Activated T-helper 9 cell treated with anti-CD3 and anti-CD28 coated beads, Interleukin-2, amount 50 U/mL, for 16 hours (primary cell): ENCODE measurements around the gene MED19.
"Not testable (repeated sequence)": the region's sequence is repeated elsewhere in the genome, so short reads cannot be mapped to it uniquely, and the experiment has no call there.

Experiments used
- DNase-seq: peaks from one replicate; pipeline ENCODE4 v3.0.0-alpha.2; 2020; ENCODE audit warnings: low read depth

Gene MED19, protein sequence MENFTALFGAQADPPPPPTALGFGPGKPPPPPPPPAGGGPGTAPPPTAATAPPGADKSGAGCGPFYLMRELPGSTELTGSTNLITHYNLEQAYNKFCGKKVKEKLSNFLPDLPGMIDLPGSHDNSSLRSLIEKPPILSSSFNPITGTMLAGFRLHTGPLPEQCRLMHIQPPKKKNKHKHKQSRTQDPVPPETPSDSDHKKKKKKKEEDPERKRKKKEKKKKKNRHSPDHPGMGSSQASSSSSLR

DNA sequence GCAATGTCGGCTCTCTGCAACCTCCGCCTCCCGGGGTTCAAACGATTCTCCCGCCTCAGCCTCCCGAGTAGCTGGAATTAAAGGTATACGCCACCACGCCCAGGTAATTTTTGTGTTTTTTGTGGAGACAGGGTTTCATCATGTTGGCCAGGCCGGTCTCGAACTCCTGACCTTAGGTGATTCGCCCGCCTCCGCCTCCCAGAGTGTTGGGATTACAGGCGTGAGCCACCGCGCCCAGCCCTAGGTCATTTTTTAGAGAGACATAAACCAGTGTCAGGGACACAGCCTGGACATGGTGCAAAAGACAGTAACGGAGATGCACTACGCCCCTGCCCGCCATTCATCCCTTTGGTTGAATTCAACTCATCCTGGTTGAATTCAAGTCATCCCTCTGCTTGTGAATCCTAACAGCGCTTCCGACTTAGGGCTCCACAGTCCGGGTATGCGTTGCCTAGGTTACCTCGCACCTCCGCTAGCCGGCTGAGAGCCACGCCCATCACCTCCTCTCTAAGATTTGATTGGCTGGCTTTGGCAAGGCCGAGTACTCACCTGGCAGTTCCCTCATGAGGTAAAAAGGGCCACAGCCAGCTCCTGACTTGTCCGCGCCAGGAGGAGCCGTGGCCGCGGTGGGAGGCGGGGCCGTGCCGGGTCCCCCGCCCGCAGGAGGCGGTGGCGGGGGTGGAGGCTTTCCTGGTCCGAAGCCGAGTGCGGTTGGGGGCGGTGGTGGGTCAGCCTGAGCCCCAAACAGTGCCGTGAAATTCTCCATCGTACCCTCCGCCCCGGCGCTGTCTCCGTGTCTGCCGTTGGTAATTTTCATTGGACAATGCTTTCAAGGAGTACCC, at the start of gene MED19:
Gene MED19 (minus strand): TSS at position 802 of the 842 bp plus-strand sequence. CDS start 36 bp downstream, at position 766.
- peak; percentile 70 for DNase-seq

DNA sequence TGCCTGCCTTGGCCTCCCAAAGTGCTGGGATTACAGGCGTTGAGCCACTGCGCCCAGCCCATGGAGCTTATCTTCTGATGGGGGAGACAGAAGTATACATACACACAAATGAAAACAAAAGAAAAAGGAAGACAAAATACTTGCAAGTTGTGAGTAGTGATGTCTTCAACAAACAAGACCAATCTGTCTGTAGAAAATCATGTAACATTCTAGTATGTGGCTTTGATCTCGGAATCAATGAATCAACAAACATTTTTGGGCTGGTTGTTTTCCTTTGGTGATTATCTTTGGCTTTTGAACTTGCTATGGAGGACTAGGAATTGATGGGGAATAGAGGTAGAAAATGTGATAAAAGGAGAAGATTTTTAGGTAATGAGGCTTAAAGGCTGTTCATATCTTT, 46.2 kb upstream of the MED19 start:
- no peak for DNase-seq

DNA sequence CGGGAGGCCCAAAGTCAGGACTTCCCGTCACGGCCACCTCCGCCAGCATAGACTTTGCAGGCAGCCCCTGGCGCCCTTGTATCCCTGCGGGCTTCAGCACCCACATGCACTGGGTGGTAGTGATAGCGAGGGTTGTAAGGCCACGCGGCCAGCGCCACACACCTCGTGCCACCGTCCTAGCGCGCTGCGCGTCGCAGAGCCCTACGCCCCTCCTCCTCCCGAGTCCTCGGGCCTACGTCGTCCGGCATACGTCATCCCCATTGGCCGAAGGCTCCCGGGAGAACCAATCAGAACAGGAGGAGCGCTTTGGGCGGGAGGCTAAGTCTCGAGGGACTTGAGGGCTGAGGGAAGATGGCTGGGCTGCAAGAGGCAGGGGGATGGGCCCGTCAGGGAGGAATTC, 40.9 kb upstream of the MED19 start:
- no peak for DNase-seq

- DNase-seq, result no peak
Measured at GRCh38 chr11:57751676-57752253, 39.8 kb upstream of the MED19 start, which contains the start of gene BTBD18. TSS of gene BTBD18 (minus strand) at chr11:57751819. CDS start at chr11:57751188, 631 bp downstream.

DNA sequence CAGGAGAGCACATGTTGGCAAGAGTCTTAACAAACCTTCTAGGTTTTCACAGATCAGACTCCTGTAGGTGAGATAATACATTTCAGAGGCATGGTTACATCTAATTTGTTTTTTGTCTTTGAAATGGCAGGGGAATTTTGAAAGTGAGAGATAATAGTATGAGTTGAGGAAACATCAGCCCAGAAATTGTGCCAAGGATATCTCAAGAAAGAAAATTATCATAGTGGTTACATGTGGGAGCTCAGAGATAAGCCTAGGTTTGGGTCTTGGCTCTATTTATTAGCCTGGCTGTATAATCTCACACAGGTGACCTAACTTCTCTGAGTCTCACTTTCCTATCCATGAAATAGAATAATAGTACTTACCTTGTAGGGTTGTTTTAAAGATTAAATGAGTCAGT, 39.2 kb upstream of the MED19 start:
- no peak for DNase-seq

- no peak for DNase-seq
Measured at GRCh38 chr11:57746920-57747319, 34.9 kb upstream of the MED19 start.

GRCh38 chr11:57745206-57745605, 33.2 kb upstream of the MED19 start:
- DNase-seq, result no peak

DNA sequence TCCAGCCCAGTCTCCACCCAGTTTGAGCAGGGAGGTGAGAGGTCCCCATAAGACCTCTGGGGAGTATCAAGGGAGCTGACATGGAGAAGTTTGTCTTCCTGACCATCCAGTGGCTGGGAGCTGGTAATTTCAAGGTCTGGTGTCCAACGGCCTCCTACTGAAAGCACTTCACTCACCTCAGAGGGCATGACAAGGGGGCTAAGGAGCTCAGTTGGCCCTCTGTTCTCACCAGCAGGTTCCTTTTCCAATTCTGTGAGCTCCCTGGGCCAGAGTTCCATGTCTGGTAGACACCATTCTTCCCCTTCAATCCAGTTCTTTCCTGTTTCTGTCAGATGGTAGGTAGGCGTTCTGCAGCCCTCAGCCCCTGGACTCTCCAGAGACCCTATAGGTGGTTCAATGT, 32.3 kb upstream of the MED19 start:
- DNase-seq, result no peak

DNA sequence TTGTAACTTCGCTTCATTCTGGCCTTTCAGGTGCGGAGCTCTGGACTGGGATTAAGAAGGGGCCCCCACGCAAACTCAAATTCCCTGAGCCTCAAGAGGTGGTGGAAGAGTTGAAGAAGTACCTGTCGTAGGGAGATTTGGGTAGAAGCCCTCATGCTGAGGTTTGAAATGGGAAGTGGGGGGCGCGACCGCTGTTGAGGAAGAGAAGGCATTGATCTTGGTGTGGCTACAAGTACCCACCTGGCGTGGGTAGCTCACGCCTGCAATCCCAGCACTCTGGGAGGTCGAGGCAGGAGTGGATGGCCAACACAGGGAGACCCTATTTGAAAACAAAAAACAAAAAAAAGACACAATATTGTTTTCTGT, 30.1 kb upstream of the MED19 start:
- no peak for DNase-seq

GRCh38 chr11:57741132-57742086, 29.4 kb upstream of the MED19 start, which contains the start of gene SELENOH:
TSS of gene SELENOH (plus strand) at chr11:57741491. CDS start at chr11:57741596, 105 bp downstream.
- DNase-seq, result peak; percentile 93

DNA sequence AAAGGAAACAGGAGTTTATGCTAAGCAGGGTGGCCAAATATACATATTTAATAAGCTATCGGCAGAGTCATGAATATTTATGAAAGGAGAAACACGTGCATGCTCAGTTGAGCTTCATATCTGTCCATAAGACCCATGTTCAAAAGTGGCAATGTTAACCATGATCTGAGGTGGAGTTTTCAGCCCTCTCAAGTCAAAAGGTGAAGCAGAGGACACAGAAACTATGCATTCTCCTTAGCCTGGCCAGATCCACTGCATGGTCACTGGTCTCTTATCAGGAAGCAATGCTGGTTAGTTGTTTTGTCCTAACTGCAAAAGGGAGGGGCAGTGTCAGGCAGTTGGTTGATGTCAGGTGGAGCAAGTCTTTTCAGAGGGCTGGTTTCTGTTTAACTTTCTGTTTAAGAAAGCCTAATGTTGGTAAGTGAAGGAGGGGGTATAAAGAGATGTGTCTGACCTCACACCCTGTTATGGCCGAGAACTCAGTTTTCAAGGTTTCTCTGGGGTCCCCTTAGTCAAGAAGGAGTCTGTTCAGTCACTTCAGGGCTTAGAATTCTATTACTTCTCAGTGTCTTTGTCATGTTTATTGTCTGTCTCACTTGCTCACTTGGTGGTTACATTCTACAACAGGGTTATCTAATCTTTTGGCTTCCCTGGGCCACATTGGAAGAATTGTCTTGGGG, 23.7 kb upstream of the MED19 start:
- no peak for DNase-seq

GRCh38 chr11:57732661-57733060, 20.6 kb upstream of the MED19 start:
- no peak for DNase-seq

DNA sequence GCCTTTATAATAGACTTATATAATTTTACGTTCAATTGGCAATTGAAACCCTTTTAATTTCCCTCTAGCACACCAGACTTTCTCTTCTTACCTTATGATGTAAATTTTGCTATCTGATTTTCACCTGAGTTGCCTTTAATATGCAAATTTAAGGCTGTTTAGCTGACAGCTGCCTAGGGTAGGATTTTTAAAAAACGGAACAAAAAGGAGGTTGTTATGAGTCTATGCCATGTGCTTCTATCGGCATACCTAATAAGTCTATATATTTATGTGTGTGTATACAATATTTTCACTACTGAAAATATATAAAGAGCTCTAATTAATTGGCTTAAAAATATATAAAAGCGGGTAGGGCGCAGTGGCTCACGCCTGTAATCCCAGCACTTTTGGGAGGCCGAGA, 17.5 kb upstream of the MED19 start:
- DNase-seq, result no peak

DNA sequence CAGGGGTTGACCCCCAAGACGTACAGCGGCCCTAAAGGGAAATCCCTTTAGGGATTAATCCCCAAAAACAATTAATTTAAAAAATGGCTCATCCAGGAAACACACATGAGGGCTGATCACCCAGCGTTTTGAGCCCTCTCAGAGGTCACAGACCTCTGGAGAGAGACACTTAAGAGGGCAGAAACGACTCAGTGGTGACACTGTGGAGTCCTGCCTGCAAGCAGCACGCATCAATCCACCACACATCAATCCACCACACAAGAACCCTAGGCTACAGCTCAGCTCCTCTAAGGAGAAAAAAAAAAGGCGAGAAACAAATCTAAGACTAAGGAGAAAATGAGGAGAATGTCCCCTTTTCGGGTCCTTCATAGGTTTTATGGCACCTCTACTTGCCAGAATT, 16.8 kb upstream of the MED19 start:
- no peak for DNase-seq

- DNase-seq, result no peak
Measured at GRCh38 chr11:57727185-57727584, 15.2 kb upstream of the MED19 start.

GRCh38 chr11:57716726-57717125, 4.7 kb upstream of the MED19 start:
- not testable (repeated sequence) for DNase-seq

DNA sequence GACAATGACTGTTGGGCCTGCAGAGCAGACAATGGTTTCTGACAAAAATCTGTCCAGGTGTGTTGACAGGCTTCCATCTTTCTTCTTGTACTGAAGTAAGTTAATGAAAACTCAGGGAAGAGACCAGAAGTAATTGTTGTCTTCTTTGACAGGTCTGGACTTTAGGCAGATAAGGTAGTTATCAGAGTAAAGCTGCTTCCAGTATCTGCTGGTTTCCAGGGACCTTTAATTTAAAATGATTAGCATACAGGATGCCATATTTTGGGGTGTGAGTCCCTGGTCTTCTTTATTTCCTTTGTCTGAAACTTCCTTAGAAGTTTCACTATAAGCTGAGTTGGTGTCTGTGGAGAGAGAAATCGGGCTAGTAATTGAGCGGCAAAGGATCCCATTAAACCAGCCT, 1.8 kb upstream of the MED19 start:
- no peak for DNase-seq

GRCh38 chr11:57712256-57713150, 488 bp upstream of the MED19 start, which contains the start of gene TMX2:
TSS of gene TMX2 (plus strand) at chr11:57712593. CDS start at chr11:57712619, 26 bp downstream.
- DNase-seq, result peak; percentile 84

- DNase-seq, result no peak
Measured at GRCh38 chr11:57709802-57710367, 2.1 kb downstream of the MED19 start.

GRCh38 chr11:57705432-57705831, 6.6 kb downstream of the MED19 start:
- DNase-seq, result not testable (repeated sequence)
